Gastrocnemius medialis (tissue), 4 donors: ENCODE measurements around the gene CGRRF1. TPM values are rescaled to one million over a fixed set of nuclear protein-coding genes. Genes with fewer than 3 reads are reported as not detected.

Experiments used
- ATAC-seq, 2 donors: fragments of 150-250 bp; one replicate each; pipeline ENCODE4 v1.9.1; 2016
- DNase-seq, 2 donors: peaks; one replicate each; pipeline ENCODE4 v3.0.0-alpha.2; 2019
- H3K27ac ChIP-seq, 4 donors: fragments of 200-600 bp; sonication (generic); 1 replicate in 1 of 4; 2 replicates in 3 of 4; pipeline ENCODE4 v1.5.1; 2016 to 2018; ENCODE audit warnings: mild to moderate bottlenecking in 2 of 4, moderate library complexity in 1 of 4
- H3K27me3 ChIP-seq, 3 donors: fragments of 200-600 bp; sonication (generic) in 2 of 3; 1 replicate in 1 of 3; 2 replicates in 2 of 3; pipeline versions ENCODE4 v1.5.1 to v1.6.0; 2016 to 2019; ENCODE audit warnings: mild to moderate bottlenecking in 1 of 3, moderate library complexity in 1 of 3
- H3K36me3 ChIP-seq, 2 donors: fragments of 200-600 bp; sonication (generic) in 1 of 2; one replicate each; pipeline ENCODE4 v1.5.1; 2017 to 2018
- H3K4me1 ChIP-seq, 2 donors: fragments of 200-600 bp; sonication (generic) in 1 of 2; one replicate each; pipeline ENCODE4 v1.5.1; 2016 to 2017; ENCODE audit warnings: mild to moderate bottlenecking in 2 of 2
- H3K4me3 ChIP-seq, 4 donors: fragments of 200-600 bp; sonication (generic) in 3 of 4; 1 replicate in 1 of 4; 2 replicates in 3 of 4; pipeline ENCODE4 v1.5.1; 2016 to 2019; ENCODE audit warnings: mild to moderate bottlenecking in 2 of 4
- H3K9me3 ChIP-seq, 3 donors: fragments of 200-600 bp; sonication (generic) in 2 of 3; 1 replicate in 1 of 3; 2 replicates in 2 of 3; pipeline ENCODE4 v1.5.1; 2016 to 2019
- CTCF ChIP-seq, 5 experiments: fragments of 450-650 bp in 3 of 5; fragments of 200-600 bp in 2 of 5; sonication (generic) in 2 of 5; IDR thresholded peaks in 4 of 5; conservative IDR thresholded peaks in 1 of 5; 1 replicate in 4 of 5; 2 replicates in 1 of 5; pipeline ENCODE4 v1.5.1; 2016 to 2019; ENCODE audit warnings: antibody characterized with exemption in 5 of 5, mild to moderate bottlenecking in 3 of 5, moderate library complexity in 3 of 5
- POLR2A ChIP-seq, 2 donors: fragments of 450-650 bp; IDR thresholded peaks; one replicate each; pipeline ENCODE4 v1.6.1; 2017; ENCODE audit warnings: antibody characterized with exemption in 2 of 2, mild to moderate bottlenecking in 2 of 2, moderate library complexity in 2 of 2
- in situ Hi-C, 4 donors: fragments of 200-750 bp; cut with MboI; loops; one replicate each; pipeline versions ENCODE4 v1.15.0 to v1.8.0; 2017; ENCODE audit warnings: low sequenced_read_pairs in 4 of 4
- intact Hi-C: fragments of 100-400 bp; cut with DNase I; formaldehyde crosslinking; loops from one replicate; pipeline ENCODE4 v1.15.1; 2023; ENCODE audit warnings: low total_unique reads
- total RNA-seq, 4 donors: library from RNA; depleted of rRNA; stranded (reverse); fragments of >200 nt; gene quantifications; one replicate each; pipeline versions ENCODE4 v1.1.0 to v1.2.3, GENCODE V29; 2016

CGRRF1 gene
- total RNA-seq, 4 donors from 2014 or later = 13.7 to 27.0 (median 20.7) TPM

- intact Hi-C loops = loop anchor here (1.0 to 10.0 kb wide), 3 partner anchors 123 to 327 kb away; no protein-coding TSS in a partner anchor
- peak; percentile 35 to 51 for DNase-seq
- in situ Hi-C loops = loop anchor here in 3 of 4 donors (5.0 to 10.0 kb wide), 2 partner anchors 124 to 207 kb away; no protein-coding TSS in a partner anchor
- Histone ChIP-seq H3K9me3 (no peaks in the 10 kb centered on the region), H3K27ac (peak overlapping the region; percentile 97 to 100 (median 99)), H3K4me3 (peak overlapping the region; percentile 67 to 89 (median 81)), H3K27me3 (no peaks in the 10 kb centered on the region), H3K36me3 (peaks cover 0 to 7% of the 10 kb centered on the region in 2 donors), H3K4me1 (peaks cover 37 to 49% of the 10 kb centered on the region in 2 donors)
- no peak for ATAC-seq
- TF ChIP-seq CTCF (IDR thresholded peaks at IDR 0.05 in 4 of 5, conservative IDR thresholded peaks at IDR 0.05 in 1 of 5) = no peak
- TF ChIP-seq POLR2A (IDR thresholded peaks at IDR 0.05) = no peak
These were observed 58.2 kb downstream of the CGRRF1 start for GRCh38 chr14:54567639-54568561.

- DNase-seq (peak in 1 of 2 donors; percentile 38), ATAC-seq (no peak)
- Histone ChIP-seq H3K36me3 (peaks cover 0 to 7% of the 10 kb centered on the region in 2 donors), H3K4me1 (peaks cover 43 to 55% of the 10 kb centered on the region in 2 donors), H3K9me3 (no peaks in the 10 kb centered on the region), H3K27ac (peak overlapping the region; percentile 97 to 100 (median 99)), H3K27me3 (no peaks in the 10 kb centered on the region), H3K4me3 (peak overlapping the region in 3 of 4 donors; percentile 14 to 89 (median 79))
- intact Hi-C loops = loop anchor here (10.0 kb wide), 2 partner anchors 156 to 326 kb away; no protein-coding TSS in a partner anchor
- TF ChIP-seq CTCF (IDR thresholded peaks at IDR 0.05 in 4 of 5, conservative IDR thresholded peaks at IDR 0.05 in 1 of 5) (no peak), POLR2A (IDR thresholded peaks at IDR 0.05) (no peak)
- in situ Hi-C loops = loop anchor here in 3 of 4 donors (5.0 to 10.0 kb wide), 2 partner anchors 123 to 206 kb away; no protein-coding TSS in a partner anchor
These were observed 59.3 kb downstream of the CGRRF1 start for GRCh38 chr14:54568821-54569595.

- in situ Hi-C loops = loop anchor here in 2 of 4 donors (5.0 to 10.0 kb wide), 2 partner anchors 115 to 202 kb away; no protein-coding TSS in a partner anchor
- intact Hi-C loops = no loop called here
- peaks cover 0 to 7% of the 10 kb centered on the region in 2 donors for H3K36me3 ChIP-seq
- no peak overlapping the region for H3K4me3 ChIP-seq
- H3K9me3 ChIP-seq = no peaks in the 10 kb centered on the region
- H3K27ac ChIP-seq = peak overlapping the region; percentile 97 to 100 (median 99)
- DNase-seq (no peak), ATAC-seq (no peak)
- H3K27me3 ChIP-seq = no peaks in the 10 kb centered on the region
- TF ChIP-seq CTCF (IDR thresholded peaks at IDR 0.05 in 4 of 5, conservative IDR thresholded peaks at IDR 0.05 in 1 of 5) = no peak
- no peak for TF ChIP-seq POLR2A (IDR thresholded peaks at IDR 0.05)
- peaks cover 45 to 56% of the 10 kb centered on the region in 2 donors for H3K4me1 ChIP-seq
These were observed 60.3 kb downstream of the CGRRF1 start for GRCh38 chr14:54570047-54570446.

GRCh38 chr14:54570631-54571415 lies 61.1 kb downstream of the CGRRF1 start:
- ATAC-seq = no peak
- Histone ChIP-seq H3K4me3 (no peak overlapping the region), H3K27ac (peak overlapping the region; percentile 97 to 100 (median 99))

More at GRCh38 chr14:54570631-54571415, 61.1 kb downstream of the CGRRF1 start:
- Histone ChIP-seq H3K27me3 (no peaks in the 10 kb centered on the region), H3K36me3 (peaks cover 0 to 7% of the 10 kb centered on the region in 2 donors), H3K9me3 (no peaks in the 10 kb centered on the region), H3K4me1 (peaks cover 53 to 63% of the 10 kb centered on the region in 2 donors)
- TF ChIP-seq CTCF (IDR thresholded peaks at IDR 0.05 in 4 of 5, conservative IDR thresholded peaks at IDR 0.05 in 1 of 5) (no peak), POLR2A (IDR thresholded peaks at IDR 0.05) (no peak)
- intact Hi-C loops (no loop called here), in situ Hi-C loops (loop anchor here in 2 of 4 donors (5.0 to 10.0 kb wide), 2 partner anchors 114 to 201 kb away; no protein-coding TSS in a partner anchor)
- no peak for DNase-seq
